ENCODE results near the gene VAMP5.

DNA sequence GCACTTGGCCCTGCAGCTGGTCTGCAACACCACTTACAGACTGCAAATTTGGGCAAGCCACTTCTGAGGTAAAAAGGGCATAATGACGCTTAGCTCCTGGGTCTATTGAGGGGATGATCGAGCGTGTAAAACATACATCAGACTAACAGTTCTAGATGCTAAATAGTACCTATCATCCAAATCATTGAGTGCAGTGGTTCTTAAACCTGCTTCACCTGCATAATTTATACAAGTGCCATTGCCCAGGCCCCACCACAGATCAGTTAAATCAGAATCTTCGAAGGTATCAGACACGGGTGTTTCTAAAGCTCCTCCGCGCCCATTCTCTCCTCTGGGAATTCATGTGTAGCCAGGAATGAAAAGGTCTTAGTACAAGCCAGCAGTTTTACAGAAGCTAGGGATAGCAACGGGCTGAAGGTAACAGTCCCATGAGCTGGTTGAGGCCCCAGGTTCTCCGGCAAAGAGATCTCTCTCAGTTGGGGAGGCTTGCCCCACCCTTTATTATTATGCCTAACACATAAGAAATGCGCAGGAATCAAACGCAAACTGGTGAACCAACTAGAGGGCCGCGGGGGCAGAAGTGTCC lies 10.6 kb downstream of the VAMP5 start:
- no peak for TF ChIP-seq MYC (IDR thresholded peaks at IDR 0.05; ENCODE audit: insufficient read depth, insufficient read length, insufficient replicate concordance, low read length, severe bottlenecking)
- TF ChIP-seq RFX5 (IDR thresholded peaks at IDR 0.05; ENCODE audit: low read depth, low read length), result no peak
- TF ChIP-seq, protein P1, sequence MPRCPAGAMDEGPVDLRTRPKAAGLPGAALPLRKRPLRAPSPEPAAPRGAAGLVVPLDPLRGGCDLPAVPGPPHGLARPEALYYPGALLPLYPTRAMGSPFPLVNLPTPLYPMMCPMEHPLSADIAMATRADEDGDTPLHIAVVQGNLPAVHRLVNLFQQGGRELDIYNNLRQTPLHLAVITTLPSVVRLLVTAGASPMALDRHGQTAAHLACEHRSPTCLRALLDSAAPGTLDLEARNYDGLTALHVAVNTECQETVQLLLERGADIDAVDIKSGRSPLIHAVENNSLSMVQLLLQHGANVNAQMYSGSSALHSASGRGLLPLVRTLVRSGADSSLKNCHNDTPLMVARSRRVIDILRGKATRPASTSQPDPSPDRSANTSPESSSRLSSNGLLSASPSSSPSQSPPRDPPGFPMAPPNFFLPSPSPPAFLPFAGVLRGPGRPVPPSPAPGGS (IDR thresholded peaks at IDR 0.05; ENCODE audit: borderline replicate concordance, insufficient read depth, low read depth, low read length, poor library complexity, severe bottlenecking), result no peak
- TF ChIP-seq ZNF274 (IDR thresholded peaks at IDR 0.05; ENCODE audit: insufficient read depth, insufficient read length), result no peak

All from GM12878 (cell line).